ENCODE measurements around the gene HTD2. TPM values are rescaled to one million over a fixed set of nuclear protein-coding genes. Genes with fewer than 3 reads are reported as not detected.

The HTD2 gene
- total and polyA plus RNA-seq, 10 donors: 2.3 to 20.0 (median 8.2) TPM

DNA sequence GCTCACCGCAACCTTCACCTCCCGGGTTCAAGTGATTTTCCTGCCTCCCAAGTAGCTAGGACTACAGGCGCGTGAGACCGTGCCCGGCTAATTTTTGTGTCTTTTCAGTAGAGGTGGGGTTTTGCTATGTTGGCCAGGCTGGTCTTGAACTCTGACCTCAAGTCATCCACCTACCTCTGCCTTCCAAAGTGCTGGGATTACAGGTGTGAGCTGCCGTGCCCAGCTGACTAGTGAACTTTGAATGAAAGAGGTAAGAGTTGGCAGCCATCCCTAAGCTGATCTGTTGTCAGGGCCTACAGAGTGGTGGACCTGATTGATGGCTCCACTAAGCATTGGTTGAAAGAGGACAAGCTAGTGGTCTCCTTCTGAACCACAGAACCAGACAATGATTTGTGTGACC lies 41.7 kb downstream of the HTD2 start:
- H3K9me3 ChIP-seq: no peaks in the 10 kb centered on the region
- TF ChIP-seq POLR2A (IDR thresholded peaks at IDR 0.05): no peak
- TF ChIP-seq POLR2AphosphoS5 (IDR thresholded peaks at IDR 0.05): no peak
- TF ChIP-seq, protein P1, sequence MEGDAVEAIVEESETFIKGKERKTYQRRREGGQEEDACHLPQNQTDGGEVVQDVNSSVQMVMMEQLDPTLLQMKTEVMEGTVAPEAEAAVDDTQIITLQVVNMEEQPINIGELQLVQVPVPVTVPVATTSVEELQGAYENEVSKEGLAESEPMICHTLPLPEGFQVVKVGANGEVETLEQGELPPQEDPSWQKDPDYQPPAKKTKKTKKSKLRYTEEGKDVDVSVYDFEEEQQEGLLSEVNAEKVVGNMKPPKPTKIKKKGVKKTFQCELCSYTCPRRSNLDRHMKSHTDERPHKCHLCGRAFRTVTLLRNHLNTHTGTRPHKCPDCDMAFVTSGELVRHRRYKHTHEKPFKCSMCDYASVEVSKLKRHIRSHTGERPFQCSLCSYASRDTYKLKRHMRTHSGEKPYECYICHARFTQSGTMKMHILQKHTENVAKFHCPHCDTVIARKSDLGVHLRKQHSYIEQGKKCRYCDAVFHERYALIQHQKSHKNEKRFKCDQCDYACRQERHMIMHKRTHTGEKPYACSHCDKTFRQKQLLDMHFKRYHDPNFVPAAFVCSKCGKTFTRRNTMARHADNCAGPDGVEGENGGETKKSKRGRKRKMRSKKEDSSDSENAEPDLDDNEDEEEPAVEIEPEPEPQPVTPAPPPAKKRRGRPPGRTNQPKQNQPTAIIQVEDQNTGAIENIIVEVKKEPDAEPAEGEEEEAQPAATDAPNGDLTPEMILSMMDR (IDR thresholded peaks at IDR 0.05 in 8 of 11, conservative IDR thresholded peaks at IDR 0.05 in 3 of 11): no peak
- DNase-seq: no peak
- no peak overlapping the region for H3K4me3 ChIP-seq
- H3K36me3 ChIP-seq: peaks cover 0 to 24% (median 4%) of the 10 kb centered on the region in 6 donors
- 46 to 76% (median 67%) methylated on average over 7 of the region's 7 CpGs for WGBS, 5 donors
- H3K27me3 ChIP-seq (replicated peaks in 1 of 7): no peaks in the 10 kb centered on the region
- peaks cover 13 to 100% (median 76%) of the 10 kb centered on the region in 6 donors for H3K4me1 ChIP-seq
- intact Hi-C loops (cut with DNase I; ENCODE audit: low total_unique reads): no loop called here
- H3K27ac ChIP-seq: peak overlapping the region in 6 of 8 donors; percentile 43 to 92 (median 90)

DNA sequence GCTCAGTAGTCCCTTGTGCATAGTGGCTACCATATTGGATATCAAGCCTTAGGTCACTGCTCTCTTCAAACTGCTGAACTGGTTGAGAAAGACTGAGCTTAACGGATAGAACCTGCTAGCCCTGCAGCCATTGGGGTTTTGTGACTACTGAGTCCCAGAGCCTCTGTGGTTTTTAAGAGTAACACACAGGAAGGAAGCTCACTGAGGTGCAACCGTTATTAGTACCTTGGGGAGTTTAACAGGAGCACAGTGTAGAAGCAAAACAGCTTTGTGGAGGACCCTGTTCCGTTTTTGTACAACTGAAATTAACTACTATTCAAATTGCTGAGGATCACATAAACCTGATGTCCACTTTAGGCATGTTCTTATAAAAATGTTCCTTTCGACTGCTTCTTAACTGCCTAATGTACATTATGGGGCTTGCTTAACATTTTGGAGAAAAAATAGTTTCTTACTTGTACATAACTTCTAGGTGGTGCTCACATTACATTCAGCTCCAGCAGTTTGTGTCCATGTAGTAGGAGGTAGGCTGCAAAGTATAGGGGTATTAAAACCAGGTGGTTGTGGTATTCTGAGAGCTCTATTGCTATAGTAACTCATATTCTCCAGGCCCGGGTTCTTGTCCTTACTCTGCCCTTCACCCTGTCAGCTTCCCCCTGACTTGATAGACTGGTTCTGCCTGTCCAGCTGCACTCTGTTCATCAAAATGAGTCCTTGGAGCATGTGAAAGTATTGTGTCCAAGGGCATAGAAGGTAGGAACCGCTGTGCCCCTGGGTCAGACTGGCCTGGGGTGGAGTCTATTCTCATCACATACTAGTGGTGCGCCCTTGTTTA lies 43.7 kb downstream of the HTD2 start:
- Histone ChIP-seq H3K4me3 (peak overlapping the region in 1 of 8 donors; percentile 29), H3K27ac (peak overlapping the region; percentile 53 to 92 (median 86)), H3K9me3 (no peaks in the 10 kb centered on the region), H3K27me3 (replicated peaks in 1 of 7) (no peaks in the 10 kb centered on the region), H3K36me3 (peaks cover 0 to 5% (median 0%) of the 10 kb centered on the region in 6 donors), H3K4me1 (peaks cover 13 to 100% (median 85%) of the 10 kb centered on the region in 6 donors)
- no peak for DNase-seq
- WGBS, 5 donors: 35 to 55% (median 43%) methylated on average over 7 of the region's 7 CpGs
- intact Hi-C loops (cut with DNase I; ENCODE audit: low total_unique reads): no loop called here
- TF ChIP-seq POLR2AphosphoS5 (IDR thresholded peaks at IDR 0.05) (peak in 1 of 3 donors; percentile 83), POLR2A (IDR thresholded peaks at IDR 0.05) (peak in 1 of 3 donors; percentile 56)
- TF ChIP-seq, protein P1 (IDR thresholded peaks at IDR 0.05 in 8 of 11, conservative IDR thresholded peaks at IDR 0.05 in 3 of 11): no peak

DNA sequence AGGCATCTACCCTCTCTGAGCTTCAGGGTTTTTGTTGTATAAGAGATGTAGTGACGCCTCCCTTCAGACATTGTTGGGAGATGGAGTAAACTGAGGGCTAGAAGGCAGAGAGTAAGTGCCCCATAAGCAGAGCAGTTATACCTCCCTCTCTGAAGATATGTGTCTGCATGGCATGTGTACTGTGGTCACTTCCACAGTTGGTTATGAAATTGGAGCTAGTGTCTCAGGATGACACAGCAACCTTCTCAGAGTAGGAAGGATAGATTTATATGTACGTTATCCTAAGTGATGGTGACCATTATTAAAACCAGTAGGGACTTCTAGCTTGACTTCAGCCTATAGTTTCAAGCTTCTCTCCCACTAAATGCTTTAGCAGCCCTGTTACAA lies 44.3 kb downstream of the HTD2 start:
- Histone ChIP-seq H3K9me3 (no peaks in the 10 kb centered on the region), H3K27me3 (replicated peaks in 1 of 7) (no peaks in the 10 kb centered on the region), H3K4me3 (peak overlapping the region in 1 of 8 donors; percentile 29), H3K27ac (peak overlapping the region; percentile 45 to 92 (median 86)), H3K4me1 (peaks cover 14 to 100% (median 90%) of the 10 kb centered on the region in 6 donors), H3K36me3 (peaks cover 0 to 5% (median 0%) of the 10 kb centered on the region in 6 donors)
- intact Hi-C loops (cut with DNase I; ENCODE audit: low total_unique reads): no loop called here
- TF ChIP-seq POLR2A (IDR thresholded peaks at IDR 0.05): no peak
- TF ChIP-seq, protein P1 (IDR thresholded peaks at IDR 0.05 in 8 of 11, conservative IDR thresholded peaks at IDR 0.05 in 3 of 11): no peak
- TF ChIP-seq POLR2AphosphoS5 (IDR thresholded peaks at IDR 0.05): no peak
- DNase-seq: no peak
- 51 to 71% (median 56%) methylated on average over 2 of the region's 2 CpGs for WGBS, 5 donors

DNA sequence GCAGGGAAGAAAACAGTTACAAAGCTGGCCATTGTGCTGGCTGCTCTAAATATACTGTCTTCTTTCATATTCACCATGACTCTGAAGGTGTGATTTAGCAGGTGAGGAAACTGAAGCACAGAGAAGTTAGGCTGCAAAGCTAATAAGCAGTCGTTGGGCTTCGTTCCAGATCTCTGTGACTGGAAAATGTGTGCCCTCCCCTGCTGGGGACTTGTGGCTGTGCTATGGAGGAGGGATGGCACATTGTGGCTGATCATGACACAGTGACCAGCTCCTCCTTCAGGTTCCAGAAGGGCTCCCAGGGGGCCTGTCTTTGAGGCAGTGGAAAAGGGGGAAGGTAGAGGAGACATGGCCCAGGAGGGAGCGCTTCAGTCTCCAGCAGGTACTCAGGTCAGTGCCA lies 45.6 kb downstream of the HTD2 start:
- no peak for TF ChIP-seq POLR2A (IDR thresholded peaks at IDR 0.05)
- TF ChIP-seq, protein P1 (IDR thresholded peaks at IDR 0.05 in 8 of 11, conservative IDR thresholded peaks at IDR 0.05 in 3 of 11): peak in 3 of 11 experiments; percentile 5 to 17 (median 13)

More for the DNA sequence above, 45.6 kb downstream of the HTD2 start:
- WGBS, 5 donors: 52 to 69% (median 54%) methylated on average over 3 of the region's 3 CpGs
- Histone ChIP-seq H3K4me1 (peaks cover 18 to 100% (median 96%) of the 10 kb centered on the region in 6 donors), H3K27me3 (replicated peaks in 1 of 7) (no peaks in the 10 kb centered on the region), H3K9me3 (no peaks in the 10 kb centered on the region), H3K36me3 (peaks cover 0 to 1% (median 0%) of the 10 kb centered on the region in 6 donors), H3K4me3 (peak overlapping the region in 1 of 8 donors; percentile 13), H3K27ac (peak overlapping the region; percentile 5 to 92 (median 86))
- intact Hi-C loops (cut with DNase I; ENCODE audit: low total_unique reads): no loop called here
- no peak for DNase-seq

Data from spleen (tissue), 11 donors.